B cell (primary cell): ENCODE data around the gene CETN2. TPM values are rescaled to one million over a fixed set of nuclear protein-coding genes. Genes with fewer than 3 reads are reported as not detected.

Source experiments
- ATAC-seq: fragments of 200-7000 bp; cut with Tn5 transposase; one replicate; pipeline ENCODE4 v1.10.0; 2021; ENCODE audit warnings: low read depth, mild to moderate bottlenecking, moderate number of reproducible peaks, moderate library complexity
- CTCF ChIA-PET: fragments of 350-600 bp; sonication (Branson Sonifier 250); formaldehyde crosslinking; loops from one replicate; lab custom pipeline; 2021; ENCODE audit warnings: antibody characterized with exemption, inconsistent platforms; lab: Charles Lee
- POLR2A ChIA-PET: fragments of 350-600 bp; sonication (Branson Sonifier 250); formaldehyde crosslinking; loops from one replicate; lab custom pipeline; 2021; ENCODE audit warnings: antibody characterized with exemption; lab: Charles Lee
- DNase-seq: peaks from one replicate; pipeline ENCODE4 v3.0.0; 2013
- H2AFZ ChIP-seq: 2 replicates; pipeline ENCODE4 v1.6.1; 2012; ENCODE audit warnings: mild to moderate bottlenecking, low read depth, low read length; ENCODE audit not compliant: insufficient read depth, poor library complexity, severe bottlenecking
- H3K27ac ChIP-seq, 2 donors: 1 replicate in 1 of 2; 2 replicates in 1 of 2; pipeline ENCODE4 v1.5.1; 2012 to 2013; ENCODE audit warnings: low read length in 2 of 2, mild to moderate bottlenecking in 2 of 2, moderate library complexity in 1 of 2
- H3K27me3 ChIP-seq, 4 experiments: fragments of 200-600 bp in 1 of 4; sonication (generic) in 1 of 4; replicated peaks in 1 of 4; 1 replicate in 2 of 4; 2 replicates in 2 of 4; pipeline versions ENCODE4 v1.6.1 to v1.7.0; 2013 to 2016; ENCODE audit warnings: low read length in 3 of 4, mild to moderate bottlenecking in 2 of 4, mixed read lengths in 1 of 4, moderate library complexity in 1 of 4; ENCODE audit not compliant: insufficient read depth in 4 of 4, control insufficient read depth in 3 of 4; ENCODE audit errors: control extremely low read depth in 1 of 4
- H3K36me3 ChIP-seq, 2 experiments: replicated peaks in 1 of 2; 1 replicate in 1 of 2; 2 replicates in 1 of 2; pipeline versions ENCODE4 v1.6.1 to v1.7.1; 2013; ENCODE audit warnings: low read length in 1 of 2; ENCODE audit not compliant: insufficient read depth in 2 of 2, control insufficient read depth in 1 of 2; ENCODE audit errors: control extremely low read depth in 1 of 2, extremely low read depth in 1 of 2
- H3K4me1 ChIP-seq, 2 donors: fragments of 200-600 bp in 1 of 2; sonication (generic) in 1 of 2; 1 replicate in 1 of 2; 2 replicates in 1 of 2; pipeline versions ENCODE4 v1.5.1 to v1.6.1; 2013 to 2017; ENCODE audit warnings: low read length in 2 of 2; ENCODE audit not compliant: control insufficient read depth in 2 of 2, insufficient read depth in 2 of 2
- H3K4me2 ChIP-seq: replicated peaks from 2 replicates; pipeline ENCODE3; 2012; ENCODE audit warnings: mild to moderate bottlenecking, low read depth, low read length; ENCODE audit not compliant: poor library complexity, severe bottlenecking
- H3K4me3 ChIP-seq, 5 experiments: fragments of 200-600 bp in 1 of 5; sonication (generic) in 1 of 5; 1 replicate in 3 of 5; 2 replicates in 2 of 5; pipeline versions ENCODE4 v1.5.1 to v1.7.0; 2011 to 2016; ENCODE audit warnings: low read length in 4 of 5, mild to moderate bottlenecking in 4 of 5, low read depth in 2 of 5, control low read depth in 1 of 5, moderate library complexity in 1 of 5; ENCODE audit not compliant: insufficient read depth in 1 of 5; ENCODE audit errors: control extremely low read depth in 1 of 5, extremely low read depth in 1 of 5
- H3K79me2 ChIP-seq: fragments of 200-600 bp; sonication (generic); one replicate; pipeline ENCODE4 v1.6.0; 2016; ENCODE audit warnings: low read length; ENCODE audit not compliant: control insufficient read depth, insufficient read depth
- H3K9ac ChIP-seq: fragments of 200-600 bp; sonication (generic); 2 replicates; pipeline ENCODE4 v1.6.1; 2017; ENCODE audit warnings: mild to moderate bottlenecking, low read length, moderate library complexity
- H3K9me3 ChIP-seq, 3 donors: one replicate each; pipeline versions ENCODE4 v1.6.1 to v1.7.1; 2013; ENCODE audit warnings: low read length in 2 of 3; ENCODE audit not compliant: control insufficient read depth in 2 of 3, insufficient read depth in 1 of 3; ENCODE audit errors: control extremely low read depth in 1 of 3
- H4K20me1 ChIP-seq: 2 replicates; pipeline ENCODE4 v1.6.0; 2012; ENCODE audit warnings: mild to moderate bottlenecking, low read length; ENCODE audit not compliant: insufficient read depth, control insufficient read depth, poor library complexity, severe bottlenecking
- H3K27ac Mint-ChIP-seq: one replicate; pipeline ENCODE4 v1.8.0; 2021; ENCODE audit warnings: mixed read lengths
- H3K27me3 Mint-ChIP-seq: one replicate; pipeline ENCODE4 v1.8.0; 2021; ENCODE audit warnings: mixed read lengths
- H3K4me1 Mint-ChIP-seq: one replicate; pipeline ENCODE4 v1.8.0; 2021; ENCODE audit warnings: mixed read lengths
- H3K4me3 Mint-ChIP-seq: one replicate; pipeline ENCODE4 v1.8.0; 2021; ENCODE audit warnings: mixed read lengths
- H3K9me3 Mint-ChIP-seq: one replicate; pipeline ENCODE4 v1.8.0; 2022; ENCODE audit warnings: mixed read lengths; ENCODE audit not compliant: insufficient read depth
- EZH2 ChIP-seq: IDR thresholded peaks from 2 replicates; pipeline ENCODE4 v1.6.1; 2012; ENCODE audit warnings: borderline replicate concordance, low read depth, mild to moderate bottlenecking, moderate library complexity, low read length; ENCODE audit not compliant: insufficient read depth, poor library complexity, severe bottlenecking
- WGBS: methylation state at CpG from one replicate; pipeline ENCODE4 v1.1.5; 2013; ENCODE audit warnings: missing lambda C conversion rate; ENCODE audit not compliant: insufficient coverage; 5-methylcytosine and 5-hydroxymethylcytosine counted together
- intact Hi-C: fragments of 100-400 bp; cut with micrococcal nuclease; formaldehyde crosslinking; loops from one replicate; pipeline ENCODE4 v1.10.0; 2022
- polyA plus RNA-seq: library from polyadenylated mRNA; depleted of rRNA; stranded (reverse); fragments of >200 nt; gene quantifications from 2 replicates; pipeline ENCODE4 v1.2.3, GENCODE V29; 2012
- total RNA-seq, 2 donors: library from RNA; stranded (reverse); fragments of 120-200 nt in 1 of 2; gene quantifications; 1 replicate in 1 of 2; 2 replicates in 1 of 2; pipeline versions ENCODE4 v1.2.3 to v1.2.4, GENCODE V29; 2013 to 2022
- TF ChIP-seq, protein P1 (sequence below): fragments of 200-600 bp; IDR thresholded peaks from one replicate; pipeline ENCODE4 v1.8.0; 2022; ENCODE audit warnings: antibody characterized with exemption, mild to moderate bottlenecking

The CETN2 gene
- total and polyA plus RNA-seq, 2 donors (not counting 1 experiment from before 2014, with no cell fraction given): 3.3 to 9.4 TPM

- ATAC-seq: no peak
- Histone ChIP-seq H3K27ac (no peak overlapping the region), H3K36me3 (no peaks in the 10 kb centered on the region), H3K9ac (no peak overlapping the region), H4K20me1 (no peaks in the 10 kb centered on the region), H3K4me2 (no peak overlapping the region), H3K79me2 (no peaks in the 10 kb centered on the region), H2AFZ (no peak overlapping the region), H3K9me3 (no peaks in the 10 kb centered on the region), H3K4me1 (no peaks in the 10 kb centered on the region), H3K27me3 (no peaks in the 10 kb centered on the region), H3K4me3 (no peak overlapping the region)
- Mint-ChIP-seq H3K4me1 (no peaks in the 10 kb centered on the region), H3K27me3 (peaks cover 9% of the 10 kb centered on the region), H3K27ac (no peak overlapping the region), H3K4me3 (no peak overlapping the region), H3K9me3 (no peaks in the 10 kb centered on the region)
- ChIA-PET CTCF (no interaction called here), POLR2A (no interaction called here)
- DNase-seq: no peak
- 17% methylated on average over 1 of the region's 5 CpGs for WGBS
- TF ChIP-seq, protein P1, sequence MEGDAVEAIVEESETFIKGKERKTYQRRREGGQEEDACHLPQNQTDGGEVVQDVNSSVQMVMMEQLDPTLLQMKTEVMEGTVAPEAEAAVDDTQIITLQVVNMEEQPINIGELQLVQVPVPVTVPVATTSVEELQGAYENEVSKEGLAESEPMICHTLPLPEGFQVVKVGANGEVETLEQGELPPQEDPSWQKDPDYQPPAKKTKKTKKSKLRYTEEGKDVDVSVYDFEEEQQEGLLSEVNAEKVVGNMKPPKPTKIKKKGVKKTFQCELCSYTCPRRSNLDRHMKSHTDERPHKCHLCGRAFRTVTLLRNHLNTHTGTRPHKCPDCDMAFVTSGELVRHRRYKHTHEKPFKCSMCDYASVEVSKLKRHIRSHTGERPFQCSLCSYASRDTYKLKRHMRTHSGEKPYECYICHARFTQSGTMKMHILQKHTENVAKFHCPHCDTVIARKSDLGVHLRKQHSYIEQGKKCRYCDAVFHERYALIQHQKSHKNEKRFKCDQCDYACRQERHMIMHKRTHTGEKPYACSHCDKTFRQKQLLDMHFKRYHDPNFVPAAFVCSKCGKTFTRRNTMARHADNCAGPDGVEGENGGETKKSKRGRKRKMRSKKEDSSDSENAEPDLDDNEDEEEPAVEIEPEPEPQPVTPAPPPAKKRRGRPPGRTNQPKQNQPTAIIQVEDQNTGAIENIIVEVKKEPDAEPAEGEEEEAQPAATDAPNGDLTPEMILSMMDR: no peak
- TF ChIP-seq EZH2: no peak
- intact Hi-C loops: no loop called here
Measured at GRCh38 chrX:152813206-152813605, 17.4 kb downstream of the CETN2 start.

DNA sequence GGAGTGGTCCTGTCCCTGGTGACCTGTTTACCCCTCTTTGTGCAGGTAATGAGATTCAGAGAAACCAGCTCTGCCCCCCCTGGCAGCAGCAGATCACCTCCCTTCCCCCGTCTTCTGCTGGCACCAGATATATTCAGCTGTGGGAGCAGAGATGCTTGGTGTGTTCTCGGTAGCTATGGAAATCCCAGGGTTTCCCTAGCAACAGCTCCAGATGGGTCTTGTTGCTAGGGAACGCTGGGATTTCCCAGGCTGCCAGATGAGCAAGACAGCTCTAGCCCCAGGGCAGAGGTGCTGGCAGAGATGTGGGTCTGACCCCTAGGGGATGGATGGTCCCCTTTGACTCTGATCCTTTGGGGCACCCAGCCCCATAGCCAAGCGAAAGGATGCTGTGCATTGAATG is 20.2 kb downstream of the CETN2 start:
- no peak overlapping the region for H3K27ac Mint-ChIP-seq
- TF ChIP-seq EZH2: no peak
- TF ChIP-seq, protein P1: no peak
- CTCF ChIA-PET: no interaction called here
- Histone ChIP-seq H2AFZ (no peak overlapping the region), H4K20me1 (no peaks in the 10 kb centered on the region), H3K9ac (no peak overlapping the region), H3K4me2 (no peak overlapping the region), H3K27ac (no peak overlapping the region), H3K27me3 (no peaks in the 10 kb centered on the region), H3K36me3 (no peaks in the 10 kb centered on the region), H3K4me3 (no peak overlapping the region), H3K4me1 (no peaks in the 10 kb centered on the region), H3K79me2 (no peaks in the 10 kb centered on the region), H3K9me3 (no peaks in the 10 kb centered on the region)
- ATAC-seq (no peak), DNase-seq (no peak)
- 50% methylated on average over 2 of the region's 4 CpGs for WGBS
- no peaks in the 10 kb centered on the region for H3K4me1 Mint-ChIP-seq
- H3K27me3 Mint-ChIP-seq: peaks cover 16% of the 10 kb centered on the region
- POLR2A ChIA-PET: no interaction called here
- no peak overlapping the region for H3K4me3 Mint-ChIP-seq
- H3K9me3 Mint-ChIP-seq: no peaks in the 10 kb centered on the region
- intact Hi-C loops: no loop called here
